Esophagus muscularis mucosa (tissue), 4 donors: ENCODE measurements around the gene CYP51A1. TPM values are rescaled to one million over a fixed set of nuclear protein-coding genes. Genes with fewer than 3 reads are reported as not detected.
"Not testable (repeated sequence)": the region's sequence is repeated elsewhere in the genome, so short reads cannot be mapped to it uniquely, and the experiment has no call there.

Experiments
- DNase-seq: peaks from one replicate; pipeline ENCODE4 v3.0.0-alpha.2; 2017; ENCODE audit errors: extremely low spot score
- H3K27ac ChIP-seq, 4 donors: fragments of 200-600 bp; sonication (generic); replicated peaks in 1 of 4; 1 replicate in 3 of 4; 2 replicates in 1 of 4; pipeline ENCODE4 v1.5.1; 2016 to 2019; ENCODE audit warnings: mild to moderate bottlenecking in 1 of 4
- H3K27me3 ChIP-seq, 4 donors: fragments of 200-600 bp; sonication (generic); one replicate each; pipeline versions ENCODE4 v1.5.1 to v1.6.0; 2016 to 2019
- H3K36me3 ChIP-seq, 4 donors: fragments of 200-600 bp; sonication (generic); one replicate each; pipeline ENCODE4 v1.5.1; 2016 to 2019
- H3K4me1 ChIP-seq, 4 donors: fragments of 200-600 bp; sonication (generic); one replicate each; pipeline ENCODE4 v1.5.1; 2016 to 2019
- H3K4me3 ChIP-seq, 4 donors: fragments of 200-600 bp; sonication (generic); 1 replicate in 2 of 4; 2 replicates in 2 of 4; pipeline ENCODE4 v1.5.1; 2016 to 2019; ENCODE audit warnings: mild to moderate bottlenecking in 4 of 4, moderate library complexity in 1 of 4
- H3K9me3 ChIP-seq, 4 donors: fragments of 200-600 bp; sonication (generic); 1 replicate in 3 of 4; 2 replicates in 1 of 4; pipeline ENCODE4 v1.5.1; 2016 to 2019
- CTCF ChIP-seq, 3 experiments: fragments of 200-600 bp in 2 of 3; fragments of 450-650 bp in 1 of 3; sonication (generic) in 2 of 3; IDR thresholded peaks; one replicate each; pipeline ENCODE4 v1.5.1; 2017 to 2019; ENCODE audit warnings: antibody characterized with exemption in 3 of 3, mild to moderate bottlenecking in 2 of 3, moderate library complexity in 1 of 3
- EP300 ChIP-seq: sonication (generic); formaldehyde crosslinking; IDR thresholded peaks from one replicate; pipeline ENCODE4 v1.6.1; 2017; ENCODE audit warnings: antibody characterized with exemption
- POLR2A ChIP-seq: fragments of 450-650 bp; IDR thresholded peaks from one replicate; pipeline ENCODE4 v1.6.1; 2017; ENCODE audit warnings: antibody characterized with exemption, moderate library complexity, mild to moderate bottlenecking, low read depth
- POLR2AphosphoS5 ChIP-seq, 2 donors: sonication (generic); formaldehyde crosslinking; IDR thresholded peaks; one replicate each; pipeline ENCODE4 v1.6.1; 2017; ENCODE audit warnings: antibody characterized with exemption in 2 of 2
- WGBS: methylation state at CpG from one replicate; pipeline ENCODE4 v1.1.5; 2018; 5-methylcytosine and 5-hydroxymethylcytosine counted together
- intact Hi-C: fragments of 100-400 bp; cut with DNase I; formaldehyde crosslinking; loops from one replicate; pipeline ENCODE4 v1.15.1; 2023
- total RNA-seq, 4 donors: library from RNA; depleted of rRNA; stranded (reverse); fragments of >200 nt; gene quantifications; one replicate each; pipeline versions ENCODE4 v1.1.0 to v1.2.1, GENCODE V29; 2016

Gene CYP51A1
- 10 to 100 TPM; 21.7 to 32.8 (median 27.3) TPM for total RNA-seq

GRCh38 chr7:92134271-92135051, at the start of gene CYP51A1:
Gene CYP51A1 (minus strand): TSS chr7:92134477. CDS start chr7:92134364, 113 bp downstream.
- no peaks in the 10 kb centered on the region for H3K27me3 ChIP-seq
- DNase-seq: peak; percentile 99
- H3K36me3 ChIP-seq: peaks cover 0 to 18% (median 12%) of the 10 kb centered on the region in 4 donors
- H3K4me3 ChIP-seq: peak within 1 kb of the TSS; percentile 72 to 100 (median 96)
- TF ChIP-seq POLR2AphosphoS5 (IDR thresholded peaks at IDR 0.05): peak; percentile 87 to 96
- TF ChIP-seq POLR2A: peak; percentile 75
- TF ChIP-seq CTCF (IDR thresholded peaks at IDR 0.05): peak in 1 of 3 experiments; percentile 3
- TF ChIP-seq EP300: no peak
- peak within 1 kb of the TSS; percentile 89 to 98 (median 95) for H3K27ac ChIP-seq
- intact Hi-C loops: loop anchor here (5.0 to 10.0 kb wide), 2 partner anchors 192 to 310 kb away; partner anchors contain the start of genes AKAP9 and GATAD1
- H3K4me1 ChIP-seq: peaks cover 5 to 28% (median 25%) of the 10 kb centered on the region in 4 donors
- whole genome bisulfite sequencing: 0% methylated on average over 21 of the region's 73 CpGs
- H3K9me3 ChIP-seq: no peaks in the 10 kb centered on the region

- Histone ChIP-seq H3K9me3 (no peaks in the 10 kb centered on the region), H3K36me3 (no peaks in the 10 kb centered on the region), H3K27me3 (no peaks in the 10 kb centered on the region), H3K4me1 (peaks cover 8 to 14% (median 10%) of the 10 kb centered on the region in 4 donors), H3K4me3 (peak within 1 kb of the TSS; percentile 52 to 66 (median 63)), H3K27ac (peak within 1 kb of the TSS; percentile 76 to 82 (median 78))
- DNase-seq: peak; percentile 94
- intact Hi-C loops: no loop called here
- 17% methylated on average over 35 of the region's 60 CpGs for WGBS
- peak in 2 of 3 experiments; percentile 86 to 94 for TF ChIP-seq CTCF (IDR thresholded peaks at IDR 0.05)
- no peak for TF ChIP-seq EP300
- TF ChIP-seq POLR2A: peak; percentile 8
- TF ChIP-seq POLR2AphosphoS5 (IDR thresholded peaks at IDR 0.05): peak; percentile 50 to 68
Observed at GRCh38 chr7:92178928-92179924, 44.9 kb upstream of the CYP51A1 start, which contains the start of gene LRRD1. Gene LRRD1 (minus strand): TSS chr7:92179142. CDS start chr7:92165202, 13,940 bp downstream.

- Histone ChIP-seq H3K36me3 (no peaks in the 10 kb centered on the region), H3K9me3 (no peaks in the 10 kb centered on the region), H3K4me1 (peaks cover 8 to 14% (median 10%) of the 10 kb centered on the region in 4 donors), H3K4me3 (no peak overlapping the region), H3K27me3 (no peaks in the 10 kb centered on the region), H3K27ac (no peak overlapping the region)
- DNase-seq: no peak
- TF ChIP-seq POLR2A (no peak), EP300 (no peak), POLR2AphosphoS5 (IDR thresholded peaks at IDR 0.05) (no peak), CTCF (IDR thresholded peaks at IDR 0.05) (no peak)
- intact Hi-C loops: no loop called here
Observed at GRCh38 chr7:92177362-92177761, 43.1 kb upstream of the CYP51A1 start.

GRCh38 chr7:92169529-92169928, 35.3 kb upstream of the CYP51A1 start:
- not testable (repeated sequence) for DNase-seq, H3K36me3 ChIP-seq

GRCh38 chr7:92161271-92161670, 27.0 kb upstream of the CYP51A1 start:
- TF ChIP-seq POLR2A: no peak
- TF ChIP-seq EP300: no peak
- no peak for TF ChIP-seq CTCF (IDR thresholded peaks at IDR 0.05)
- TF ChIP-seq POLR2AphosphoS5 (IDR thresholded peaks at IDR 0.05): no peak
- 88% methylated on average over 1 of the region's 1 CpG for WGBS
- intact Hi-C loops: no loop called here

More at GRCh38 chr7:92169529-92169928, 35.3 kb upstream of the CYP51A1 start:
- H3K4me1 ChIP-seq, H3K27ac ChIP-seq, H3K4me3 ChIP-seq, H3K9me3 ChIP-seq, intact Hi-C loops, H3K27me3 ChIP-seq: not testable (repeated sequence)
- WGBS: 82% methylated on average over 2 of the region's 2 CpGs

More at GRCh38 chr7:92161271-92161670, 27.0 kb upstream of the CYP51A1 start:
- Histone ChIP-seq H3K36me3 (no peaks in the 10 kb centered on the region), H3K4me3 (no peak overlapping the region), H3K27me3 (no peaks in the 10 kb centered on the region), H3K9me3 (no peaks in the 10 kb centered on the region), H3K27ac (no peak overlapping the region), H3K4me1 (no peaks in the 10 kb centered on the region)
- no peak for DNase-seq
